GM23338 (cell line): ENCODE data around the gene PRR14.

Source experiments
- CTCF ChIP-seq, 2 experiments: fragments of 200-600 bp in 1 of 2; sonication (generic) in 1 of 2; conservative IDR thresholded peaks; 2 replicates each; pipeline versions ENCODE4 v1.5.1 to v1.6.1; 2016 to 2017; ENCODE audit warnings: antibody characterized with exemption in 2 of 2, low read depth in 2 of 2, mild to moderate bottlenecking in 2 of 2, moderate library complexity in 1 of 2
- EZH2 ChIP-seq: fragments of 200-600 bp; sonication (generic); IDR thresholded peaks from one replicate; pipeline ENCODE4 v1.8.0; 2017; ENCODE audit warnings: antibody characterized with exemption, mild to moderate bottlenecking, low read depth; ENCODE audit not compliant: unreplicated experiment
- EZH2phosphoT487 ChIP-seq: fragments of 200-600 bp; sonication (generic); IDR thresholded peaks from one replicate; pipeline ENCODE4 v1.8.1; 2018; ENCODE audit warnings: antibody characterized with exemption; ENCODE audit not compliant: unreplicated experiment
- REST ChIP-seq: IDR thresholded peaks from one replicate; pipeline ENCODE4 v1.6.1; 2018; ENCODE audit warnings: antibody characterized with exemption; ENCODE audit not compliant: unreplicated experiment

GRCh38 chr16:30609926-30610839 lies 40.6 kb upstream of the PRR14 start, which contains the start of gene ZNF689:
- no peak for TF ChIP-seq CTCF (conservative IDR thresholded peaks at IDR 0.05; ENCODE audit: low read depth in 2 of 2)
- TF ChIP-seq EZH2phosphoT487 = no peak
- TF ChIP-seq EZH2 = no peak
- no peak for TF ChIP-seq REST
